K562 (cell line): Measurements from ENCODE around the gene NKIRAS2. TPM values are rescaled to one million over a fixed set of nuclear protein-coding genes. Genes with fewer than 3 reads are reported as not detected.
A peak's percentile ranks its signal among the peaks of the same experiment; 100 is the strongest.

ENCODE experiments used
- ATF3 ChIP-seq, 2 experiments: fragments of 450-650 bp in 1 of 2; sonication (generic) in 1 of 2; formaldehyde crosslinking in 1 of 2; IDR thresholded peaks in 1 of 2; conservative IDR thresholded peaks in 1 of 2; 2 replicates each; pipeline versions ENCODE4 v1.6.1 to v1.8.1; 2016 to 2023; ENCODE audit warnings: mild to moderate bottlenecking in 2 of 2, moderate library complexity in 2 of 2, inconsistent platforms in 1 of 2, missing genetic modification reagents in 1 of 2
- CREM ChIP-seq: IDR thresholded peaks from 2 replicates; pipeline ENCODE4 v1.6.1; 2014; ENCODE audit warnings: antibody characterized with exemption, low read depth
- EGR1 ChIP-seq: fragments of 450-650 bp; conservative IDR thresholded peaks from 2 replicates; pipeline ENCODE4 v1.6.1; 2017; ENCODE audit warnings: mild to moderate bottlenecking
- GATA2 ChIP-seq: sonication (generic); formaldehyde crosslinking; IDR thresholded peaks from 2 replicates; pipeline ENCODE4 v1.4.0; 2020; ENCODE audit warnings: mild to moderate bottlenecking, missing genetic modification reagents
- PHF21A ChIP-seq: fragments of 450-650 bp; IDR thresholded peaks from 2 replicates; pipeline ENCODE4 v1.6.1; 2017; ENCODE audit warnings: low read depth, borderline replicate concordance
- PRMT5 ChIP-seq: sonication (generic); formaldehyde crosslinking; IDR thresholded peaks from 2 replicates; pipeline ENCODE4 v1.5.0; 2020; ENCODE audit warnings: missing genetic modification reagents
- PURB ChIP-seq: sonication (generic); formaldehyde crosslinking; IDR thresholded peaks from 2 replicates; pipeline ENCODE4 v1.9.0; 2021; ENCODE audit warnings: low read depth, mild to moderate bottlenecking, missing genetic modification reagents
- RAD21 ChIP-seq, 2 experiments: fragments of 250-450 bp in 1 of 2; fragments of 450-650 bp in 1 of 2; sonication (Bioruptor Pico) in 1 of 2; formaldehyde crosslinking in 1 of 2; IDR thresholded peaks in 1 of 2; conservative IDR thresholded peaks in 1 of 2; 2 replicates each; pipeline versions ENCODE4 v1.4.0 to v1.8.0; 2020 to 2022; ENCODE audit warnings: mild to moderate bottlenecking in 2 of 2, moderate library complexity in 1 of 2
- RREB1 ChIP-seq: fragments of 250-450 bp; sonication (Bioruptor Pico); IDR thresholded peaks from 2 replicates; pipeline ENCODE4 v1.4.0; 2020
- SMARCA4 ChIP-seq: fragments of 450-650 bp; IDR thresholded peaks from 2 replicates; pipeline ENCODE4 v1.6.1; 2016
- TBL1XR1 ChIP-seq, 2 experiments: IDR thresholded peaks; 2 replicates each; pipeline ENCODE4 v1.6.1; 2012; ENCODE audit warnings: improper control_type of control experiment in 2 of 2, low read length in 2 of 2, mild to moderate bottlenecking in 1 of 2
- YY1 ChIP-seq, 3 experiments: IDR thresholded peaks; 2 replicates each; pipeline ENCODE4 v1.6.1; 2011; ENCODE audit warnings: low read length in 2 of 3, mild to moderate bottlenecking in 2 of 3, moderate library complexity in 2 of 3, borderline replicate concordance in 1 of 3, control low read depth in 1 of 3, low read depth in 1 of 3; ENCODE audit not compliant: insufficient read depth in 3 of 3, insufficient replicate concordance in 2 of 3, control insufficient read depth in 1 of 3, insufficient read length in 1 of 3; ENCODE audit errors: extremely low read depth in 1 of 3
- ZNF347 ChIP-seq: fragments of 450-650 bp; formaldehyde crosslinking; IDR thresholded peaks from 2 replicates; pipeline ENCODE4 v1.4.0; 2020; ENCODE audit warnings: low read depth, mild to moderate bottlenecking, moderate library complexity
- polyA plus RNA-seq, 8 experiments: library from polyadenylated mRNA; depleted of rRNA in 4 of 8; stranded (reverse) in 5 of 8; unstranded in 3 of 8; fragments of >200 nt; fragmentation: Nextera tagmentation in 2 of 8; fragmentation: Illumina TruSeq in 1 of 8; extraction: Ambion mirVana in 2 of 8; extraction: Trizol in 1 of 8; gene quantifications; 2 replicates each; pipeline versions ENCODE4 v1.2.1 to v1.2.3, GENCODE V29; 2011 to 2014; ENCODE audit warnings: inconsistent platforms in 1 of 8, missing spikeins in 1 of 8
- total RNA-seq, 7 experiments: library from RNA; depleted of rRNA in 6 of 7; stranded (reverse); fragments of >200 nt in 6 of 7; fragmentation: Illumina TruSeq in 2 of 7; extraction: Trizol in 2 of 7; gene quantifications; 2 replicates each; pipeline versions ENCODE4 v1.2.1 to v1.2.3, GENCODE V29; 2011 to 2021; ENCODE audit warnings: low replicate concordance in 1 of 7
- TF ChIP-seq, protein P1 (sequence below): sonication (generic); formaldehyde crosslinking; IDR thresholded peaks from 2 replicates; pipeline ENCODE4 v1.8.1; 2023; ENCODE audit warnings: mild to moderate bottlenecking, missing genetic modification reagents
- TF ChIP-seq, protein P2 (sequence below), 2 experiments: IDR thresholded peaks; 2 replicates each; pipeline ENCODE4 v1.6.1; 2012; ENCODE audit warnings: improper control_type of control experiment in 2 of 2, low read depth in 2 of 2, low read length in 2 of 2, borderline replicate concordance in 1 of 2

NKIRAS2 gene
- total and polyA plus RNA-seq, 9 of the 15 experiments (the other 6 are each of a cell fraction or from before 2014, with no cell fraction given): 10.1 to 65.5 (median 29.8) TPM

DNA sequence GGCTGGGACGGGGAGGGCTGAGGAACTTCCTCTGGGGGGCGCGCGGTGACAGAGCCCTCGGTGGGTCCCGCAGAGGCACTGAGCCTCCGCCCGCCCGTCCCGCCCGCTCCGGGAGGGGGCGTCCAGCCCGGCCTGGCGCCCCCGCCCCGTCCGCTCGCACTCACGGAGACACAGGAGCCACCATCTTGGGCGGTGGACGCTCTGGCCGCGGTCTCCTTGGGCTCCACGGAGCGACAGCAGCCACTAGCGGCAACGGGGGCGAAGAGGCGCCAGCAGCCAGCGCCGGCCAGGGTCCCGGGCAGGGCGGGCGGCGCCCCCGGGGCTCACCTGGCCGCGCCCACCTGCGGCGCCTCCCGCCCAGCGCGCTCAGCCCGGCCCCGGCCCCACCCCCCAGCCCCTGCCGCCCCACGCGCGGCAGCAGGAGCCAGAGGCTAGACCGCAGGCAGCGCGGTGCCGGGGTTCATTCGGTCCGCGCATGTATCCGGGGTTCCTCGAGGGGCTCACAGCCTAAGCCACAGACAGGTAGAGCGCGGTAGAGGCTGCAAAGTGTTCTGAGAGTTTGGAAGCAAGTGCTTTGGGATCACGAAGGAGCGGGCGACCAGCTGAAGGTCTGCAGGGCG, 30.6 kb downstream of the NKIRAS2 start, which contains the start of gene C17orf113 (continued):
- TF ChIP-seq YY1 (IDR thresholded peaks at IDR 0.05; ENCODE audit: borderline replicate concordance in 1 of 3, control insufficient read depth in 1 of 3, extremely low read depth in 1 of 3, insufficient read depth in 3 of 3, insufficient read length in 1 of 3, insufficient replicate concordance in 2 of 3, low read depth in 1 of 3, low read length in 2 of 3) (peak; percentile 26 to 93 (median 81)), CREM (peak; percentile 52), ZNF347 (no peak), SMARCA4 (no peak), RREB1 (CRISPR knock-in tag) (no peak), PURB (CRISPR knock-in tag) (no peak), ATF3 (IDR thresholded peaks at IDR 0.05) (no peak), ATF3 (CRISPR knock-in tag; conservative IDR thresholded peaks at IDR 0.05) (no peak), PRMT5 (no peak), PHF21A (no peak), GATA2 (CRISPR knock-in tag) (no peak), RAD21 (CRISPR knock-in tag; conservative IDR thresholded peaks at IDR 0.05 in 1 of 2, IDR thresholded peaks at IDR 0.05 in 1 of 2) (peak in 1 of 2 experiments; percentile 31; a peak in 2 of 4 replicates), EGR1 (0 out of 2 replicates have a peak, but pooled peaks have one; percentile 11), TBL1XR1 (IDR thresholded peaks at IDR 0.05; ENCODE audit: low read length in 2 of 2) (no peak)
- TF ChIP-seq, protein P1, sequence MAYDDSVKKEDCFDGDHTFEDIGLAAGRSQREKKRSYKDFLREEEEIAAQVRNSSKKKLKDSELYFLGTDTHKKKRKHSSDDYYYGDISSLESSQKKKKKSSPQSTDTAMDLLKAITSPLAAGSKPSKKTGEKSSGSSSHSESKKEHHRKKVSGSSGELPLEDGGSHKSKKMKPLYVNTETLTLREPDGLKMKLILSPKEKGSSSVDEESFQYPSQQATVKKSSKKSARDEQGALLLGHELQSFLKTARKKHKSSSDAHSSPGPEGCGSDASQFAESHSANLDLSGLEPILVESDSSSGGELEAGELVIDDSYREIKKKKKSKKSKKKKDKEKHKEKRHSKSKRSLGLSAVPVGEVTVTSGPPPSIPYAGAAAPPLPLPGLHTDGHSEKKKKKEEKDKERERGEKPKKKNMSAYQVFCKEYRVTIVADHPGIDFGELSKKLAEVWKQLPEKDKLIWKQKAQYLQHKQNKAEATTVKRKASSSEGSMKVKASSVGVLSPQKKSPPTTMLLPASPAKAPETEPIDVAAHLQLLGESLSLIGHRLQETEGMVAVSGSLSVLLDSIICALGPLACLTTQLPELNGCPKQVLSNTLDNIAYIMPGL (CRISPR knock-in tag): no peak
- TF ChIP-seq, protein P2, sequence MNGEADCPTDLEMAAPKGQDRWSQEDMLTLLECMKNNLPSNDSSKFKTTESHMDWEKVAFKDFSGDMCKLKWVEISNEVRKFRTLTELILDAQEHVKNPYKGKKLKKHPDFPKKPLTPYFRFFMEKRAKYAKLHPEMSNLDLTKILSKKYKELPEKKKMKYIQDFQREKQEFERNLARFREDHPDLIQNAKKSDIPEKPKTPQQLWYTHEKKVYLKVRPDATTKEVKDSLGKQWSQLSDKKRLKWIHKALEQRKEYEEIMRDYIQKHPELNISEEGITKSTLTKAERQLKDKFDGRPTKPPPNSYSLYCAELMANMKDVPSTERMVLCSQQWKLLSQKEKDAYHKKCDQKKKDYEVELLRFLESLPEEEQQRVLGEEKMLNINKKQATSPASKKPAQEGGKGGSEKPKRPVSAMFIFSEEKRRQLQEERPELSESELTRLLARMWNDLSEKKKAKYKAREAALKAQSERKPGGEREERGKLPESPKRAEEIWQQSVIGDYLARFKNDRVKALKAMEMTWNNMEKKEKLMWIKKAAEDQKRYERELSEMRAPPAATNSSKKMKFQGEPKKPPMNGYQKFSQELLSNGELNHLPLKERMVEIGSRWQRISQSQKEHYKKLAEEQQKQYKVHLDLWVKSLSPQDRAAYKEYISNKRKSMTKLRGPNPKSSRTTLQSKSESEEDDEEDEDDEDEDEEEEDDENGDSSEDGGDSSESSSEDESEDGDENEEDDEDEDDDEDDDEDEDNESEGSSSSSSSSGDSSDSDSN (IDR thresholded peaks at IDR 0.05; ENCODE audit: borderline replicate concordance in 1 of 2, low read depth in 2 of 2, low read length in 2 of 2): peak in 1 of 2 experiments; percentile 33; a peak in 1 of 4 replicates
